ENCODE measurements around the gene LRRIQ4.

Gene LRRIQ4

GRCh38 chr3:169811631-169812331 lies 889 bp upstream of the LRRIQ4 start:
- H3K27me3 ChIP-seq (ENCODE audit: insufficient read depth, poor library complexity, severe bottlenecking) = no peaks in the 10 kb centered on the region
- TF ChIP-seq, protein P1, sequence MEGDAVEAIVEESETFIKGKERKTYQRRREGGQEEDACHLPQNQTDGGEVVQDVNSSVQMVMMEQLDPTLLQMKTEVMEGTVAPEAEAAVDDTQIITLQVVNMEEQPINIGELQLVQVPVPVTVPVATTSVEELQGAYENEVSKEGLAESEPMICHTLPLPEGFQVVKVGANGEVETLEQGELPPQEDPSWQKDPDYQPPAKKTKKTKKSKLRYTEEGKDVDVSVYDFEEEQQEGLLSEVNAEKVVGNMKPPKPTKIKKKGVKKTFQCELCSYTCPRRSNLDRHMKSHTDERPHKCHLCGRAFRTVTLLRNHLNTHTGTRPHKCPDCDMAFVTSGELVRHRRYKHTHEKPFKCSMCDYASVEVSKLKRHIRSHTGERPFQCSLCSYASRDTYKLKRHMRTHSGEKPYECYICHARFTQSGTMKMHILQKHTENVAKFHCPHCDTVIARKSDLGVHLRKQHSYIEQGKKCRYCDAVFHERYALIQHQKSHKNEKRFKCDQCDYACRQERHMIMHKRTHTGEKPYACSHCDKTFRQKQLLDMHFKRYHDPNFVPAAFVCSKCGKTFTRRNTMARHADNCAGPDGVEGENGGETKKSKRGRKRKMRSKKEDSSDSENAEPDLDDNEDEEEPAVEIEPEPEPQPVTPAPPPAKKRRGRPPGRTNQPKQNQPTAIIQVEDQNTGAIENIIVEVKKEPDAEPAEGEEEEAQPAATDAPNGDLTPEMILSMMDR (IDR thresholded peaks at IDR 0.05; ENCODE audit: poor library complexity, severe bottlenecking) = no peak
- ATAC-seq (ENCODE audit: low read depth) (peak; percentile 65), DNase-seq (ENCODE audit: low spot score) (no peak)
- H3K9me3 ChIP-seq (ENCODE audit: severe bottlenecking) = peaks cover 3% of the 10 kb centered on the region
- H3K4me3 ChIP-seq (ENCODE audit: severe bottlenecking) = peak overlapping the region; percentile 30
- H3K4me1 ChIP-seq (ENCODE audit: insufficient read depth, poor library complexity, severe bottlenecking) = no peaks in the 10 kb centered on the region
- no peak overlapping the region for H3K27ac ChIP-seq (ENCODE audit: poor library complexity, severe bottlenecking)
- no peaks in the 10 kb centered on the region for H3K36me3 ChIP-seq (ENCODE audit: low read depth)

GRCh38 chr3:169813278-169813677 lies 608 bp downstream of the LRRIQ4 start:
- Histone ChIP-seq H3K27ac (ENCODE audit: poor library complexity, severe bottlenecking) (no peak overlapping the region), H3K4me1 (ENCODE audit: insufficient read depth, poor library complexity, severe bottlenecking) (no peaks in the 10 kb centered on the region), H3K36me3 (ENCODE audit: low read depth) (no peaks in the 10 kb centered on the region), H3K27me3 (ENCODE audit: insufficient read depth, poor library complexity, severe bottlenecking) (no peaks in the 10 kb centered on the region), H3K4me3 (ENCODE audit: severe bottlenecking) (no peak overlapping the region), H3K9me3 (ENCODE audit: severe bottlenecking) (peaks cover 3% of the 10 kb centered on the region)
- DNase-seq (ENCODE audit: low spot score) (no peak), ATAC-seq (ENCODE audit: low read depth) (no peak)
- TF ChIP-seq, protein P1 (IDR thresholded peaks at IDR 0.05; ENCODE audit: poor library complexity, severe bottlenecking) = no peak

GRCh38 chr3:169813757-169814517 lies 1.3 kb downstream of the LRRIQ4 start:
- Histone ChIP-seq H3K4me1 (ENCODE audit: insufficient read depth, poor library complexity, severe bottlenecking) (no peaks in the 10 kb centered on the region), H3K4me3 (ENCODE audit: severe bottlenecking) (no peak overlapping the region), H3K27me3 (ENCODE audit: insufficient read depth, poor library complexity, severe bottlenecking) (no peaks in the 10 kb centered on the region), H3K27ac (ENCODE audit: poor library complexity, severe bottlenecking) (no peak overlapping the region), H3K36me3 (ENCODE audit: low read depth) (no peaks in the 10 kb centered on the region), H3K9me3 (ENCODE audit: severe bottlenecking) (peaks cover 3% of the 10 kb centered on the region)
- DNase-seq (ENCODE audit: low spot score) (no peak), ATAC-seq (ENCODE audit: low read depth) (no peak)
- TF ChIP-seq, protein P1 (IDR thresholded peaks at IDR 0.05; ENCODE audit: poor library complexity, severe bottlenecking) = no peak

GRCh38 chr3:169815590-169816150 lies 3.0 kb downstream of the LRRIQ4 start:
- DNase-seq (ENCODE audit: low spot score) (no peak), ATAC-seq (ENCODE audit: low read depth) (no peak)
- peaks cover 3% of the 10 kb centered on the region for H3K9me3 ChIP-seq (ENCODE audit: severe bottlenecking)
- no peaks in the 10 kb centered on the region for H3K4me1 ChIP-seq (ENCODE audit: insufficient read depth, poor library complexity, severe bottlenecking)
- H3K27me3 ChIP-seq (ENCODE audit: insufficient read depth, poor library complexity, severe bottlenecking) = no peaks in the 10 kb centered on the region
- H3K27ac ChIP-seq (ENCODE audit: poor library complexity, severe bottlenecking) = no peak overlapping the region
- TF ChIP-seq, protein P1 (IDR thresholded peaks at IDR 0.05; ENCODE audit: poor library complexity, severe bottlenecking) = no peak
- no peaks in the 10 kb centered on the region for H3K36me3 ChIP-seq (ENCODE audit: low read depth)
- no peak overlapping the region for H3K4me3 ChIP-seq (ENCODE audit: severe bottlenecking)

Data from RWPE2 (cell line).